Measurements from ENCODE around the gene BANP.
"Not testable (repeated sequence)": the region's sequence is repeated elsewhere in the genome, so short reads cannot be mapped to it uniquely, and the experiment has no call there.

- TF ChIP-seq SP1 (IDR thresholded peaks at IDR 0.05); BHLHE40 (IDR thresholded peaks at IDR 0.05; ENCODE audit: borderline replicate concordance); HDGF (IDR thresholded peaks at IDR 0.05; ENCODE audit: borderline replicate concordance); FOXM1 (IDR thresholded peaks at IDR 0.05; ENCODE audit: borderline replicate concordance); FOXA1 (IDR thresholded peaks at IDR 0.05); TARDBP (IDR thresholded peaks at IDR 0.05); L3MBTL2 (conservative IDR thresholded peaks at IDR 0.05); ELF4 (IDR thresholded peaks at IDR 0.05); ARNT (IDR thresholded peaks at IDR 0.05); ZNF384 (IDR thresholded peaks at IDR 0.05); FOXK2 (IDR thresholded peaks at IDR 0.05); PKNOX1 (IDR thresholded peaks at IDR 0.05); SUZ12 (IDR thresholded peaks at IDR 0.05): not testable (repeated sequence)
Observed at GRCh38 chr16:88038526-88038908, 87.3 kb downstream of the BANP start.

Data from HEK293T (cell line).